A549 (cell line): ENCODE data around the gene ACO2.

Source experiments
- CHD2 ChIP-seq: fragments of 150-350 bp; IDR thresholded peaks from 2 replicates; pipeline ENCODE4 v1.6.1; 2014; ENCODE audit warnings: low read length; ENCODE audit not compliant: partially characterized antibody
- CTCF ChIP-seq: fragments of >200 bp; sonication (Bioruptor Twin); formaldehyde crosslinking; IDR thresholded peaks from 3 replicates; pipeline ENCODE4 v1.5.1; 2016
- POLR2A ChIP-seq: IDR thresholded peaks from 2 replicates; pipeline ENCODE4 v1.6.1; 2012; ENCODE audit warnings: mild to moderate bottlenecking, low read length

- TF ChIP-seq POLR2A: no peak
- no peak for TF ChIP-seq CTCF
- no peak for TF ChIP-seq CHD2
Observed at GRCh38 chr22:41478473-41478872, 9.6 kb downstream of the ACO2 start.
